Measurements from ENCODE around the gene HDHD2.

- TF ChIP-seq CTCF (IDR thresholded peaks at IDR 0.05 in 8 of 11, conservative IDR thresholded peaks at IDR 0.05 in 3 of 11) (no peak), POLR2A (IDR thresholded peaks at IDR 0.05) (no peak), POLR2AphosphoS5 (IDR thresholded peaks at IDR 0.05) (no peak)
Observed at GRCh38 chr18:47149457-47150028, 757 bp downstream of the HDHD2 start.

Measured in spleen (tissue), 7 donors.